ENCODE results near the gene LIMCH1.
A peak's percentile ranks its signal among the peaks of the same experiment; 100 is the strongest.

LIMCH1 gene

DNA sequence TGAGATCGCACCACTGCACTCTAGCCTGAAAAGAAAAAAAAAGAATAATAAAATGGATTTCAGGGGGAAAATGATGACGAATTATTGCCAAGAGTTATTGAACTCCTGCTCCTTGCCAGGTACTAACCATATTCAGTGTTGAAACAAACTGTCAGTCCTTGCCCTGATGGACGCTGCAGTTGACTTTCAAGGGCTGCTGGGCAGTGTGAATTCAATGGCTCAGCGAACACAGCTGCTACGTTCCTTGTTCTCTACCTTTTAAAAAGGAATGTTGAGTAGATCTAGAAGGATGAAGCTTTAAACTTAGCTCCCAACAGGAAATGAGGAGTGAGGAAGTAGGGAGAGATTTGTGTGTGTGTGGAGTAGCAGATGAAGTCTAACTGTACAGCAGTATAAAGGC, 2.7 kb downstream of the LIMCH1 start:
- Histone ChIP-seq H3K4me1 (ENCODE audit: control insufficient read depth in 5 of 5, insufficient read depth in 5 of 5, low read length in 5 of 5) (peaks cover 5 to 62% (median 42%) of the 10 kb centered on the region in 5 donors), H3K27ac (ENCODE audit: low read depth, low read length) (no peak overlapping the region), H3K4me3 (ENCODE audit: low read depth in 1 of 5, low read length in 5 of 5) (no peak overlapping the region), H3K9me3 (ENCODE audit: control insufficient read depth in 5 of 5, low read length in 5 of 5) (no peaks in the 10 kb centered on the region), H3K9ac (ENCODE audit: low read length in 5 of 5) (no peak overlapping the region), H3K36me3 (ENCODE audit: control insufficient read depth in 5 of 5, insufficient read depth in 5 of 5, low read length in 5 of 5) (no peaks in the 10 kb centered on the region), H3K27me3 (ENCODE audit: control insufficient read depth in 5 of 5, insufficient read depth in 4 of 5, low read length in 5 of 5) (no peaks in the 10 kb centered on the region)

DNA sequence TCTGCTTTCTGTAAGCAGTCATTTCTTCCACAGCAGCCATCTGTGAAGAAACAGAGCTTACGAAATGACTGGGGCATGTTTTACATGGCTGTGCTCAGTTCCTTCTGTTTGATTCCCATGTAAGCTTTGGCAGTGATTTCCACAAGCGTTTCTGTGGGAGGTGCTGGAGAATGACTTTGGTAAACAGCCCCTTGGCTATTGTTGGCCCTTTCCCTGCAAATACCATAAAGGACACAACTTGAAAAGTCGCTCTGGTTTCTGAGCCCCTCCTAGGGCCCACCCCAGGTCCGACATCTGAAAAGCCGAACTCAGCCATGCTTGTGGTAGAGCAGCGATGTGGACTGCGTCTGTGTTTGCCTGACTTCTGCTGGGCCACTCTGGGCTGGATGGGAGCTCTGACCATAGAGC, 3.7 kb downstream of the LIMCH1 start:
- no peak overlapping the region for H3K9ac ChIP-seq (ENCODE audit: low read length in 5 of 5)
- no peaks in the 10 kb centered on the region for H3K36me3 ChIP-seq (ENCODE audit: control insufficient read depth in 5 of 5, insufficient read depth in 5 of 5, low read length in 5 of 5)
- H3K27ac ChIP-seq (ENCODE audit: low read depth, low read length), result peak overlapping the region; percentile 49
- H3K9me3 ChIP-seq (ENCODE audit: control insufficient read depth in 5 of 5, low read length in 5 of 5), result no peaks in the 10 kb centered on the region
- H3K27me3 ChIP-seq (ENCODE audit: control insufficient read depth in 5 of 5, insufficient read depth in 4 of 5, low read length in 5 of 5), result no peaks in the 10 kb centered on the region
- peaks cover 5 to 59% (median 39%) of the 10 kb centered on the region in 5 donors for H3K4me1 ChIP-seq (ENCODE audit: control insufficient read depth in 5 of 5, insufficient read depth in 5 of 5, low read length in 5 of 5)
- peak overlapping the region in 2 of 5 donors; percentile 11 to 31 for H3K4me3 ChIP-seq (ENCODE audit: low read depth in 1 of 5, low read length in 5 of 5)

DNA sequence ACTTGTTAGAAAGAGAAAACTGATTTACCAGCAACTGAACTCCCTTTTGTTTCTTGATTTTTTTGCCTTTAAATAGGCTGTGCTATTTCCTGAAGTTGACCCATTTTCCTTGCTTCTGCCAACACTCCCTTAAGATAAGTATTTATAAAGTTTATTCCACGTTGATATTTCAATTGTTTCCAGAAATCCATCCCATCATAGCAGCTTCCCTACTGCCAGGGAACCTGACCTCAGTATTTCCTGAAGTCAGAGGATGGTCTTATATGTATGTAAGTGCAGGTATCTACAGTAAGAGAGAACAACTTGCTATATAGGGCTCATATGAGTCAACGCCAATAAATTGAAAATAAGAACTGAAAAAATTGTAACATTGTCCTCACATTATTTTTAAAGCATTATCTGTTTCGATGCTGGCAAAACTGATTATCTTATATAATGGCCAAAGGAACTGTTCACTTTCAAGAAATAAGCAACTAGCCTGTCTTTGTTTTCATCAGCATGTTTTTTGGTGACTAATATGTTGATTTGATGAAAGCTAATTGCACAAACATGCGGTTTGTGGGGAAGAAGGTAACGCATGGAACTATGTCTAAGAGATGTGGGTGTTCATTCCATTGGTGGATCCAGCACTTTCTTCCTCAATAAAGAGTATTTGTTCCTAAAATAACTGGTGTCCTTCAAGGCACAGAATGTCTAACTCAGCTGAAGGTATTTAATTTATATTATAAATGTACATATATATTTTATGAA, 4.7 kb downstream of the LIMCH1 start:
- Histone ChIP-seq H3K9ac (ENCODE audit: low read length in 5 of 5) (no peak overlapping the region), H3K36me3 (ENCODE audit: control insufficient read depth in 5 of 5, insufficient read depth in 5 of 5, low read length in 5 of 5) (no peaks in the 10 kb centered on the region), H3K4me1 (ENCODE audit: control insufficient read depth in 5 of 5, insufficient read depth in 5 of 5, low read length in 5 of 5) (peaks cover 5 to 51% (median 34%) of the 10 kb centered on the region in 5 donors), H3K27me3 (ENCODE audit: control insufficient read depth in 5 of 5, insufficient read depth in 4 of 5, low read length in 5 of 5) (no peaks in the 10 kb centered on the region), H3K4me3 (ENCODE audit: low read depth in 1 of 5, low read length in 5 of 5) (no peak overlapping the region), H3K9me3 (ENCODE audit: control insufficient read depth in 5 of 5, low read length in 5 of 5) (no peaks in the 10 kb centered on the region), H3K27ac (ENCODE audit: low read depth, low read length) (peak overlapping the region; percentile 49)

DNA sequence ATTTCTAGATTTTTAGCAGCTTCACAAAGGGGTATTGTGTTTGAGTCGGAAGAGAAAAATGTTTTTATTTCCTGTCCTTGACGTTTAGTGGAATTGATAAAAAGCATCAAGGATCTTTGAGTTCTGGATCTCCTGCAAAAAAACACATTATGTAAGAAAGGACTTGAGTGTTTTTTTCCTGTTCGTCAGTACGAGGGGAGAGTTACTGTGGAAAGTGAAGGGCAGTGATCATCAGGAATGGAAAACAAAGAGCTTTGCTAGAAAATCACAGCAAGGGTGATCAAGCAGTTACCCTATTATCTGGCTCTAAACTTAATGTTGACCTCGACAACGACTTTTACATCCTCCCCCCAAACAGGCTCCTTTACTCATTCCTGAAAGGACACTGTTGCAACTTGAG, 7.3 kb downstream of the LIMCH1 start:
- H3K4me1 ChIP-seq (ENCODE audit: control insufficient read depth in 5 of 5, insufficient read depth in 5 of 5, low read length in 5 of 5), result peaks cover 0 to 34% (median 17%) of the 10 kb centered on the region in 5 donors
- H3K27me3 ChIP-seq (ENCODE audit: control insufficient read depth in 5 of 5, insufficient read depth in 4 of 5, low read length in 5 of 5), result no peaks in the 10 kb centered on the region
- H3K27ac ChIP-seq (ENCODE audit: low read depth, low read length), result no peak overlapping the region
- no peaks in the 10 kb centered on the region for H3K36me3 ChIP-seq (ENCODE audit: control insufficient read depth in 5 of 5, insufficient read depth in 5 of 5, low read length in 5 of 5)
- no peak overlapping the region for H3K9ac ChIP-seq (ENCODE audit: low read length in 5 of 5)
- H3K4me3 ChIP-seq (ENCODE audit: low read depth in 1 of 5, low read length in 5 of 5), result no peak overlapping the region
- H3K9me3 ChIP-seq (ENCODE audit: control insufficient read depth in 5 of 5, low read length in 5 of 5), result no peaks in the 10 kb centered on the region

DNA sequence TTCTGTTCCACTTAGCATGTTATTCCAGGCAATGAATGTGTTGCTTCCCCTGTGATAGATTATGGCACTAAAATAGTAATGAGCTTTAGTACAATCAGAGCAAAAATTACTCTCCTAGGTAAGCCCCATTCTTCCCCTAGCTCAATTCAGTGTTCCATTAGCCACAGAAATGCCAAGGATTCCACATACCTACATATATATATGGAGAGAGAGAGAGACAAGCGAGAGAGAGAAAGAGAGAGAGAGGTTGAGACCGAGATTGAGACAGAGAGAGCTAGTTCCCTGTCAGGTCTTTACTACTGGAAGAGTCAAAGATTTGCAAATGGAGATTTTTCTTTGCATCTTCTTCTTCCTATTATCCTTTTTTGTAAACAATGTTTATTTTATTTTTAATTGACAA, 8.7 kb downstream of the LIMCH1 start:
- Histone ChIP-seq H3K27ac (ENCODE audit: low read depth, low read length) (no peak overlapping the region), H3K9ac (ENCODE audit: low read length in 5 of 5) (no peak overlapping the region), H3K4me3 (ENCODE audit: low read depth in 1 of 5, low read length in 5 of 5) (no peak overlapping the region), H3K27me3 (ENCODE audit: control insufficient read depth in 5 of 5, insufficient read depth in 4 of 5, low read length in 5 of 5) (no peaks in the 10 kb centered on the region), H3K9me3 (ENCODE audit: control insufficient read depth in 5 of 5, low read length in 5 of 5) (no peaks in the 10 kb centered on the region), H3K36me3 (ENCODE audit: control insufficient read depth in 5 of 5, insufficient read depth in 5 of 5, low read length in 5 of 5) (no peaks in the 10 kb centered on the region), H3K4me1 (ENCODE audit: control insufficient read depth in 5 of 5, insufficient read depth in 5 of 5, low read length in 5 of 5) (peaks cover 0 to 27% (median 16%) of the 10 kb centered on the region in 5 donors)

DNA sequence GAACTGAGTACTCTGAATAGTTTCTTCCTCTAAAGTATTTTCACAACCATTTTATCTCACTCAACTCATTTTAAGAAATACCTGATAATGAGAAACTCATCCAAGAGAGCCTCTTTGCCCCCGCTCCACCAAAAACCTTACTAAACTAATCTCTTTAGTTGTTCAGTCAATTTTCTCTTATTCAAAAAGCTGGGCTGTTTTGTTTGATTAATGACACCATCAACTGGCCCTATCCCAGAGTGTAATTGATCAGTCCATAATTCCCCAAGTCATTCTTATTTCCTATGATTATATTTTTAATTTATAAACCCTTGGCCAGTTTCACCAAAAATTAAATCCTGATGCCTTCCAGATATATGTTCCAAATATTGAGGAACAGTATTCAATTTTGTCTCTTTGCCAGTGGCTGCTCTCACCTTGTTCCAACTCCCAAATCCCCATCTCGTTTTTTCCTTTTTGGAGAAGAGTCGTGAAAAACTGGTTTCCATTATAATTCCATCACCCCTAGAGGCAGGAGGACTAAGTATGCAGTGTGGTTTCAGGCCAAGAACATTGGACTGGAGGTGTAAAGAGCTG, 10.4 kb downstream of the LIMCH1 start:
- H3K36me3 ChIP-seq (ENCODE audit: control insufficient read depth in 5 of 5, insufficient read depth in 5 of 5, low read length in 5 of 5), result no peaks in the 10 kb centered on the region
- peaks cover 0 to 17% (median 9%) of the 10 kb centered on the region in 5 donors for H3K4me1 ChIP-seq (ENCODE audit: control insufficient read depth in 5 of 5, insufficient read depth in 5 of 5, low read length in 5 of 5)
- H3K27me3 ChIP-seq (ENCODE audit: control insufficient read depth in 5 of 5, insufficient read depth in 4 of 5, low read length in 5 of 5), result no peaks in the 10 kb centered on the region
- H3K4me3 ChIP-seq (ENCODE audit: low read depth in 1 of 5, low read length in 5 of 5), result no peak overlapping the region
- no peak overlapping the region for H3K9ac ChIP-seq (ENCODE audit: low read length in 5 of 5)
- no peaks in the 10 kb centered on the region for H3K9me3 ChIP-seq (ENCODE audit: control insufficient read depth in 5 of 5, low read length in 5 of 5)
- H3K27ac ChIP-seq (ENCODE audit: low read depth, low read length), result no peak overlapping the region

DNA sequence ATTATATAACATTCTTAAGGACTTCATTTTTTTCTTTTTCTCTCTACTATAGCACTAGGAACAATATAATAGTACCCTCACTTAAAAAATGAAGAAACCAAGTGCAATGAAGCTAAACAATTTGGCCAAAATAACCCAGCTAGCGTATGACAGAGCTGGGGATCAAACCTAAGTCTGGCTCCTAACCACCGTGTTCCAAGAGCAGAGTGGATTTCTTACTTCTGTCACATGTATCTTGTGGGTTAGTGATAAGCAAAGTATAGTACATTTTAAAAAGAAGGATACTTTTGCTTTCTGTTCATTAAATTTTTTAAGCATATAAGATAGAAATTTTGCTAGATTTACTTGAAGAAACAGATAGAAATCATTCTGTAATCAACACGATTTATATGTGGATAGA, 11.5 kb downstream of the LIMCH1 start:
- no peak overlapping the region for H3K27ac ChIP-seq (ENCODE audit: low read depth, low read length)
- H3K36me3 ChIP-seq (ENCODE audit: control insufficient read depth in 5 of 5, insufficient read depth in 5 of 5, low read length in 5 of 5), result no peaks in the 10 kb centered on the region
- H3K4me3 ChIP-seq (ENCODE audit: low read depth in 1 of 5, low read length in 5 of 5), result no peak overlapping the region
- no peaks in the 10 kb centered on the region for H3K9me3 ChIP-seq (ENCODE audit: control insufficient read depth in 5 of 5, low read length in 5 of 5)
- peaks cover 0 to 15% (median 9%) of the 10 kb centered on the region in 5 donors for H3K4me1 ChIP-seq (ENCODE audit: control insufficient read depth in 5 of 5, insufficient read depth in 5 of 5, low read length in 5 of 5)
- no peaks in the 10 kb centered on the region for H3K27me3 ChIP-seq (ENCODE audit: control insufficient read depth in 5 of 5, insufficient read depth in 4 of 5, low read length in 5 of 5)
- no peak overlapping the region for H3K9ac ChIP-seq (ENCODE audit: low read length in 5 of 5)

DNA sequence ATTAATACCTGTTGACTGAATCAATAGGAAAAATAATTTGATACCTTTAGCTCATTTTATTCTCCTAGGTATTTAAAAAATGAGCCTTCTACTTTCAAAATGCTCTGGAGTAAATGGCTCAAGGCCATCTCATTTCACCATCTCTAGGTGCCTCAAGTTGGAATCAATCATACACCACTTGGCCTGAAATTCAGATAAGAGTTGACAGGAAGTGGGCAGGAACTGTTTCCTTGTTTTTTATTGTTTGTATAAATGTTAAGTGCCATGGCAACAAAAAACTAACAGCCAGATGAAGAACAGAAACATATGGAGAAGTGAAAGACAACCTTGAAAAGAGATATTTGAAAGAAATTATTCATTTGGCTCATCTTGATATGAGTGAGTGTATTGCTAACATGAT, 12.4 kb downstream of the LIMCH1 start:
- no peak overlapping the region for H3K27ac ChIP-seq (ENCODE audit: low read depth, low read length)
- H3K36me3 ChIP-seq (ENCODE audit: control insufficient read depth in 5 of 5, insufficient read depth in 5 of 5, low read length in 5 of 5), result no peaks in the 10 kb centered on the region
- H3K4me3 ChIP-seq (ENCODE audit: low read depth in 1 of 5, low read length in 5 of 5), result no peak overlapping the region
- H3K27me3 ChIP-seq (ENCODE audit: control insufficient read depth in 5 of 5, insufficient read depth in 4 of 5, low read length in 5 of 5), result no peaks in the 10 kb centered on the region
- peaks cover 0 to 11% (median 9%) of the 10 kb centered on the region in 5 donors for H3K4me1 ChIP-seq (ENCODE audit: control insufficient read depth in 5 of 5, insufficient read depth in 5 of 5, low read length in 5 of 5)
- no peaks in the 10 kb centered on the region for H3K9me3 ChIP-seq (ENCODE audit: control insufficient read depth in 5 of 5, low read length in 5 of 5)
- no peak overlapping the region for H3K9ac ChIP-seq (ENCODE audit: low read length in 5 of 5)

DNA sequence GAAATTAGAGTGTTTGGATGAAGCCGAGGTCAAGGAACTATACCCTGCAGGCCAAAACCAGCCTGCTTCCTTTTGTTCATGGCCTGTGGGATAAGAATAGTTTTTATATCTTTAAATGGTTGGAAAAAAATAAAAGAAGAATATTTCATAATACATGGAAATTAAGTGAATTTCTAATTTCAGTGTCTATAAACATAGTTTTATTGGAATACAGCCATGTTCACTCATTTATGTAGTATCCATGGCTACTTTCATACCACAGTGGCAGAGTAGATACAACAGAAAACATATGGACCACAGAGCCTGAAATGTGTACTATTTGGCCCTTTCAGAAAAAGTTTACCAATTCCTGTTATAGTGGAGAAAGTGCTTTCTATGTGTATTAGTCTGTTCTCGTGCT, 13.6 kb downstream of the LIMCH1 start:
- H3K36me3 ChIP-seq (ENCODE audit: control insufficient read depth in 5 of 5, insufficient read depth in 5 of 5, low read length in 5 of 5), result no peaks in the 10 kb centered on the region

DNA sequence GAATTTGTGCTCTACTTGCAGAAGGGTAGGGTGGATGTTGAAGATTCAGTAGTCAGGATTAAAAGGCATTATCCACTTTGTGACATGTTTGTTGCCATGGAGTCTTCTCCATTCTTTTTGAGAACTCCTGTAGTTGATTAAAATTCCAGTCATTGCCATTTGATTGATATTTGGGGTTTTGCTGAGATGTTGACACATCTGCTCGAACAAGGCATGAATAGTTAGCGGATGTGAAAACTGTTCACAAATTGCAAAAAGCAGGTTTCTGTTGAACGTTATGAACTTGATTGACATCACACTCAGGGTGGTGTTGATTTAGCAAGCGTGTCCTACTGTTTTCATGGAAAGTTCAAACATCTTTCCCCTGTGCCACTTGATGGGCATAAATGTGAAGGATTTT, 16.9 kb downstream of the LIMCH1 start:
- H3K4me3 ChIP-seq (ENCODE audit: low read depth in 1 of 5, low read length in 5 of 5), result no peak overlapping the region
- no peaks in the 10 kb centered on the region for H3K27me3 ChIP-seq (ENCODE audit: control insufficient read depth in 5 of 5, insufficient read depth in 4 of 5, low read length in 5 of 5)
- no peaks in the 10 kb centered on the region for H3K36me3 ChIP-seq (ENCODE audit: control insufficient read depth in 5 of 5, insufficient read depth in 5 of 5, low read length in 5 of 5)
- peaks cover 0 to 14% (median 8%) of the 10 kb centered on the region in 5 donors for H3K4me1 ChIP-seq (ENCODE audit: control insufficient read depth in 5 of 5, insufficient read depth in 5 of 5, low read length in 5 of 5)
- H3K27ac ChIP-seq (ENCODE audit: low read depth, low read length), result no peak overlapping the region
- no peaks in the 10 kb centered on the region for H3K9me3 ChIP-seq (ENCODE audit: control insufficient read depth in 5 of 5, low read length in 5 of 5)
- no peak overlapping the region for H3K9ac ChIP-seq (ENCODE audit: low read length in 5 of 5)

More for the DNA sequence above, 13.6 kb downstream of the LIMCH1 start:
- Histone ChIP-seq H3K4me3 (ENCODE audit: low read depth in 1 of 5, low read length in 5 of 5) (no peak overlapping the region), H3K4me1 (ENCODE audit: control insufficient read depth in 5 of 5, insufficient read depth in 5 of 5, low read length in 5 of 5) (peaks cover 0 to 15% (median 9%) of the 10 kb centered on the region in 5 donors), H3K27ac (ENCODE audit: low read depth, low read length) (no peak overlapping the region), H3K9ac (ENCODE audit: low read length in 5 of 5) (no peak overlapping the region), H3K9me3 (ENCODE audit: control insufficient read depth in 5 of 5, low read length in 5 of 5) (no peaks in the 10 kb centered on the region), H3K27me3 (ENCODE audit: control insufficient read depth in 5 of 5, insufficient read depth in 4 of 5, low read length in 5 of 5) (no peaks in the 10 kb centered on the region)
